ENCODE results near the gene RRM2.

The RRM2 gene

DNA sequence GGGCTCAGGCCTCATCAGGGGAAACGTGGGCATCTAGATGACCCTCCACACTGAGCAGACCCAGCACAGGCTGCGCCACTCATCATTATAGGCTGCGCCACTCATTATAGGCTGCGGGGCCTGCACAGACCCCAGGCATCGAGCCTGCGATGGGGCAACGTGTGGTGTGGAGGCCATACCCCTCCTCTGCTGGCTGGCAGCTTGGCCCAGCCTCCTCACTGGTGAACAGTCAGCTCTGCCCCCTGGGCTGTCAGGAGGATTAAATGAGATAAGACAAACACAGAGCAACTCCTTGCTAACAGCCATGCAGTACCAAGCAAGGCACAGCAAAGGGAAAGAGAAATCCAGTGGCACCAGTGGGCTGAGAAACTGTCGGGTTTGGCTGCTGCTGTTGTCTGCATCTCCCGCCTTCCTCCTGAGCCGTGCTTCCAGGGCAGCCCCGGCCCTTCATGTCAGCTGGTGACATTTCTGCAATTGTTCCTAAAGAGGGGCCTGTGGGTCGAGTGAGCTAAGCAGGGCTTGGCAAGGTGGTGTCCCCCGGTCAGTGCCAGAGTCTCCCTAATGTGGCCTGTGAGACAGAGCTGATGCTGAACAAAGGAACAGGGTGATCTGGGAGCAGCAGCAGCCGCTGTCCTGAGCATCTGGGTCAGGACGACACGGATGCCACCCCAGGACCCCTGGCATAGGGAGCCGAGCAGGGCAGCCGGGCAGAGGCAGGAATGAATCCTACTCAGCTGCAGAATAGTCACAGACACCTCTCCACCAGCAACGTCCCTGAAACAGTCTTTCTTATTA lies 48.7 kb downstream of the RRM2 start:
- no peak overlapping the region for H3K4me3 ChIP-seq
- H3K27ac ChIP-seq: no peak overlapping the region
- DNase-seq (ENCODE audit: low spot score): no peak
- TF ChIP-seq, protein P1, sequence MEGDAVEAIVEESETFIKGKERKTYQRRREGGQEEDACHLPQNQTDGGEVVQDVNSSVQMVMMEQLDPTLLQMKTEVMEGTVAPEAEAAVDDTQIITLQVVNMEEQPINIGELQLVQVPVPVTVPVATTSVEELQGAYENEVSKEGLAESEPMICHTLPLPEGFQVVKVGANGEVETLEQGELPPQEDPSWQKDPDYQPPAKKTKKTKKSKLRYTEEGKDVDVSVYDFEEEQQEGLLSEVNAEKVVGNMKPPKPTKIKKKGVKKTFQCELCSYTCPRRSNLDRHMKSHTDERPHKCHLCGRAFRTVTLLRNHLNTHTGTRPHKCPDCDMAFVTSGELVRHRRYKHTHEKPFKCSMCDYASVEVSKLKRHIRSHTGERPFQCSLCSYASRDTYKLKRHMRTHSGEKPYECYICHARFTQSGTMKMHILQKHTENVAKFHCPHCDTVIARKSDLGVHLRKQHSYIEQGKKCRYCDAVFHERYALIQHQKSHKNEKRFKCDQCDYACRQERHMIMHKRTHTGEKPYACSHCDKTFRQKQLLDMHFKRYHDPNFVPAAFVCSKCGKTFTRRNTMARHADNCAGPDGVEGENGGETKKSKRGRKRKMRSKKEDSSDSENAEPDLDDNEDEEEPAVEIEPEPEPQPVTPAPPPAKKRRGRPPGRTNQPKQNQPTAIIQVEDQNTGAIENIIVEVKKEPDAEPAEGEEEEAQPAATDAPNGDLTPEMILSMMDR (IDR thresholded peaks at IDR 0.05): no peak

DNA sequence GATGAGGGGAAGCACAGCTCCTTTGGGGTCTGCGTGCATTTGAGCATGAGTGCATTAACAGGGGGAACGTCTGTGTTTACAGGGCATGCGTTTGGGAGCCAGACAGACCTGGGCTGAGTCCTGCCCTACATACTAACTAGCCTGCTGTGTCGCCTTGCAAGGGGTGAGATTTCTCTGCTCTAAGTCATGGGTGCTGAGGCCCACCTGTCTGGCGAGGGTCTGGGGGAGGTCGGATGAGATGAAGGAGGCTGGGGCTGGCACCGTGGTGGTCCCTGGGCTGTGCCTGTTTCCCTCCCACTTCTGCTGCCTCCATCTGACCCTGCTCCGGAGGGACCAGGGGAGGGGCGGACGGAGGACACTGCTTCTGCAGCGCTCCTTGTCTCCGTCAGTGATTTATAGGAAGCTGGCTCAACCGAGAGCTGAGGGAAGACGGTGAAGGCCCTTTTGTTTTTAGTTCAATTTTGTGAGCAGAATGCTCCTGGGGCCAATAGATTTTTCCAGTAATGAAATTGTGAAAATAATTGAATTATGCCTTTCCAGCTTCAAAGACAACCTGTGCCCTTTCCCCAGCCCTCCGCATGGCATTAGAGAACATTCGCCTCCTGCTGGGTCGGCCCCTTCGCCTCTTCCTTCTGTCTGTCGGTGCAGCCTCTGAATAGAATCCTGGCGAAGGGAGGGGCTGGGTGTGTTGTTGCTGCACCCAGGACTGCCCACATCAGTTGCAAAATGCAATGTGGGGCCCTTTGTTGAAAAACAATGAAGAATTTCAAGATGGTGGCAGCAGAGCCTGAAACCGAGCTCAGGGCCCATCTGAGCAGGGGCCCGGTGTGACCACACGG lies 49.7 kb downstream of the RRM2 start:
- Histone ChIP-seq H3K4me3 (no peak overlapping the region), H3K27ac (no peak overlapping the region)
- TF ChIP-seq, protein P1 (IDR thresholded peaks at IDR 0.05): no peak
- no peak for DNase-seq (ENCODE audit: low spot score)

DNA sequence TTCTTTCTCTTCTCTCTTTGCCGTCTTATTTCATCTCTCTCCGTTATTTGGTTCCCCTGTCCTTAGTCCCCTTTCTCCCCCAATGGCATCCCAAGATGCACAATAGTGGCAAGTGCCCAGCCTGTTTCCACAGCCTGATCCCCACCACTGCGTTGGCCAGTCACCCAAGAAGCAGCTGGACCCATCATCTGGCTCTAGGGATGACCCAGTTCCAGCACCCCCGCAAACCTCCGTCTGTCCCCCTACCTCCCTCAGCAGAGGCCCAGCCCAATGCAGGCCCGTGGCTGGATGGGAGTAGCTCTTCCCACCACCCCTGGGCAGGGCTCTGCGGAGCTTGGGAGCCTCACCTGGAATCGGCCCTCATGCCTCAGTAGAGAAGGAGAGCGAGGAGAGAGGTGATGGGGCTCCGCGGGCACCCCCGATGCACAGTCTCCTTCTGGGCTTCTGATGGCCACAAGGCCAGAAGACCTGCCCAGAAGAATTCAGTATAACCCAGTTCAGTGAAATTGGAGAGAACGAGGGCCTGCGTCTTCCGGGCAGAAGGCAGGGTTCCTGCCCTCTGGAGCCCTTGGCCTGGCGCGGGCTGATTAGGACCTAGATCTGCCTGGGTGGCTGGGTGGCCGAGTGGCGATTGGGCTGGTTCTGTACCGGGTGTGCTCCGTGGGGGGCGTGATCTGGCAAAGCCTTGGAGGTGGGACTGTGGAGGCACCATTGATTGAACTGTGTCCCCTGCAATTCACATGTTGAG lies 50.9 kb downstream of the RRM2 start:
- H3K27ac ChIP-seq: no peak overlapping the region
- no peak overlapping the region for H3K4me3 ChIP-seq
- no peak for DNase-seq (ENCODE audit: low spot score)
- TF ChIP-seq, protein P1 (IDR thresholded peaks at IDR 0.05): no peak

DNA sequence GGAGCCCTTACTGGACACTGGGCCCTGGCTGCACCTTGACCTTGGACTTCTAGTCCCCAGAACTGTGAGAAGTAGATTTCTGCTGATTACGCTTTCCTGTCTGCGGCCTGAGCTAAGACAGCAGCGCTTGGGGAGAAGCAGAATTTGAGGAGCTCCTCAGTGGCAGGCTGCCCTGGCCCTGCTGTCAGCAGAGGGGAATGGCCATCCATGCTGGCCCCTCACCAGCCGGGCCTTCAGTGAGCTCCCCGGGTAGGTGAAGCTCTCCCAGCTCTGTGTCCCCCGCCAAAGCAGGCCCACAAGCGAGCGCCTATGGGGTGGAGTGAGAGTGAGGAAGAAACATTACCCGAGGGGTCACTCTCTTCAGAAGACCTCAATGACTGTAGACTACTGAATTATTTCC lies 51.6 kb downstream of the RRM2 start:
- DNase-seq (ENCODE audit: low spot score): no peak
- Histone ChIP-seq H3K27ac (no peak overlapping the region), H3K4me3 (no peak overlapping the region)
- TF ChIP-seq, protein P1 (IDR thresholded peaks at IDR 0.05): no peak

DNA sequence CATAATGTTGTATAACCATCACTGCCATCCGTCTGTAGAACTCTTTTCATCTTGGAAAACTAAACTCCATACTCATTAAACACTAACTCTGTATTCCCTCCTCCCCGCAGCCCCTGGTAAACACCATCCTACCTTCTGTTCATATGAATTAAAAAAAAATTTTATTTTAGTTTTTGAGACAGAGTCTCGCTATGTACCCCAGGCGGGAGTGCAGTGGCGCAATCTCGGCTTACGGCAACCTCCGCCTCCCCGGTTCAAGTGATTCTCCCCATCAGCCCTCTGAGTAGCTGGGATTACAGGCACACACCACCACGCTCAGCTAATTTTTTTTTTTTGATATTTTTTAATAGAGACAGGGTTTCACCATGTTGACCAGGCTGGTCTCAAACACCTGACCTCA lies 52.9 kb downstream of the RRM2 start:
- DNase-seq (ENCODE audit: low spot score): no peak

DNA sequence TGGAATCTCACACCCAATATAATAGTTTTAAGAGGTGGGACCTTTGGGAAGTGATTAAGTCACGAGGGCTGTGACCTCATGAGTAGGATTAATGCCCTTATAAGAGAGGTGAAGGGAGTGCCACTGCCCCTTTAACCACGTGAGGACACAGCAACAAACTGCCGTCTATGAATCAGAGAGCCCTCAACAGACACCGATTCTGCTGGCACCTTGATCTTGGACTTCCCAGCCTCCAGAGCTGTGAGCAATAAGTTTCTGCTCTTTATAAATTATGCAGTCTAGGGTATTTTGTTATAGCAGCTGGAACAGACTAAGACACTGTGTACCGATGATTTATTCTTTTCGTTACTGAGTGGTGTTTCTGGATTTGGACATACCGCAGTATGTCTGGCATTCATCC lies 56.2 kb downstream of the RRM2 start:
- no peak for DNase-seq (ENCODE audit: low spot score)
- H3K27ac ChIP-seq: no peak overlapping the region
- TF ChIP-seq, protein P1 (IDR thresholded peaks at IDR 0.05): no peak
- no peak overlapping the region for H3K4me3 ChIP-seq

More for the DNA sequence above, 52.9 kb downstream of the RRM2 start:
- Histone ChIP-seq H3K4me3 (no peak overlapping the region), H3K27ac (no peak overlapping the region)
- TF ChIP-seq, protein P1 (IDR thresholded peaks at IDR 0.05): no peak
